B cell (primary cell): ENCODE measurements around the gene SIAH3. TPM values are rescaled to one million over a fixed set of nuclear protein-coding genes. Genes with fewer than 3 reads are reported as not detected.

Experiments
- ATAC-seq: fragments of 200-7000 bp; cut with Tn5 transposase; one replicate; pipeline ENCODE4 v1.10.0; 2021; ENCODE audit warnings: low read depth, mild to moderate bottlenecking, moderate number of reproducible peaks, moderate library complexity
- CTCF ChIA-PET: fragments of 350-600 bp; sonication (Branson Sonifier 250); formaldehyde crosslinking; loops from one replicate; lab custom pipeline; 2021; ENCODE audit warnings: antibody characterized with exemption, inconsistent platforms; lab: Charles Lee
- POLR2A ChIA-PET: fragments of 350-600 bp; sonication (Branson Sonifier 250); formaldehyde crosslinking; loops from one replicate; lab custom pipeline; 2021; ENCODE audit warnings: antibody characterized with exemption; lab: Charles Lee
- DNase-seq: peaks from one replicate; pipeline ENCODE4 v3.0.0; 2013
- H2AFZ ChIP-seq: 2 replicates; pipeline ENCODE4 v1.6.1; 2012; ENCODE audit warnings: mild to moderate bottlenecking, low read depth, low read length; ENCODE audit not compliant: insufficient read depth, poor library complexity, severe bottlenecking
- H3K27ac ChIP-seq, 2 donors: 1 replicate in 1 of 2; 2 replicates in 1 of 2; pipeline ENCODE4 v1.5.1; 2012 to 2013; ENCODE audit warnings: low read length in 2 of 2, mild to moderate bottlenecking in 2 of 2, moderate library complexity in 1 of 2
- H3K27me3 ChIP-seq, 4 experiments: fragments of 200-600 bp in 1 of 4; sonication (generic) in 1 of 4; replicated peaks in 1 of 4; 1 replicate in 2 of 4; 2 replicates in 2 of 4; pipeline versions ENCODE4 v1.6.1 to v1.7.0; 2013 to 2016; ENCODE audit warnings: low read length in 3 of 4, mild to moderate bottlenecking in 2 of 4, mixed read lengths in 1 of 4, moderate library complexity in 1 of 4; ENCODE audit not compliant: insufficient read depth in 4 of 4, control insufficient read depth in 3 of 4; ENCODE audit errors: control extremely low read depth in 1 of 4
- H3K36me3 ChIP-seq, 2 experiments: replicated peaks in 1 of 2; 1 replicate in 1 of 2; 2 replicates in 1 of 2; pipeline versions ENCODE4 v1.6.1 to v1.7.1; 2013; ENCODE audit warnings: low read length in 1 of 2; ENCODE audit not compliant: insufficient read depth in 2 of 2, control insufficient read depth in 1 of 2; ENCODE audit errors: control extremely low read depth in 1 of 2, extremely low read depth in 1 of 2
- H3K4me1 ChIP-seq, 2 donors: fragments of 200-600 bp in 1 of 2; sonication (generic) in 1 of 2; 1 replicate in 1 of 2; 2 replicates in 1 of 2; pipeline versions ENCODE4 v1.5.1 to v1.6.1; 2013 to 2017; ENCODE audit warnings: low read length in 2 of 2; ENCODE audit not compliant: control insufficient read depth in 2 of 2, insufficient read depth in 2 of 2
- H3K4me2 ChIP-seq: replicated peaks from 2 replicates; pipeline ENCODE3; 2012; ENCODE audit warnings: mild to moderate bottlenecking, low read depth, low read length; ENCODE audit not compliant: poor library complexity, severe bottlenecking
- H3K4me3 ChIP-seq, 5 experiments: fragments of 200-600 bp in 1 of 5; sonication (generic) in 1 of 5; 1 replicate in 3 of 5; 2 replicates in 2 of 5; pipeline versions ENCODE4 v1.5.1 to v1.7.0; 2011 to 2016; ENCODE audit warnings: low read length in 4 of 5, mild to moderate bottlenecking in 4 of 5, low read depth in 2 of 5, control low read depth in 1 of 5, moderate library complexity in 1 of 5; ENCODE audit not compliant: insufficient read depth in 1 of 5; ENCODE audit errors: control extremely low read depth in 1 of 5, extremely low read depth in 1 of 5
- H3K79me2 ChIP-seq: fragments of 200-600 bp; sonication (generic); one replicate; pipeline ENCODE4 v1.6.0; 2016; ENCODE audit warnings: low read length; ENCODE audit not compliant: control insufficient read depth, insufficient read depth
- H3K9ac ChIP-seq: fragments of 200-600 bp; sonication (generic); 2 replicates; pipeline ENCODE4 v1.6.1; 2017; ENCODE audit warnings: mild to moderate bottlenecking, low read length, moderate library complexity
- H3K9me3 ChIP-seq, 3 donors: one replicate each; pipeline versions ENCODE4 v1.6.1 to v1.7.1; 2013; ENCODE audit warnings: low read length in 2 of 3; ENCODE audit not compliant: control insufficient read depth in 2 of 3, insufficient read depth in 1 of 3; ENCODE audit errors: control extremely low read depth in 1 of 3
- H4K20me1 ChIP-seq: 2 replicates; pipeline ENCODE4 v1.6.0; 2012; ENCODE audit warnings: mild to moderate bottlenecking, low read length; ENCODE audit not compliant: insufficient read depth, control insufficient read depth, poor library complexity, severe bottlenecking
- H3K27ac Mint-ChIP-seq: one replicate; pipeline ENCODE4 v1.8.0; 2021; ENCODE audit warnings: mixed read lengths
- H3K27me3 Mint-ChIP-seq: one replicate; pipeline ENCODE4 v1.8.0; 2021; ENCODE audit warnings: mixed read lengths
- H3K4me1 Mint-ChIP-seq: one replicate; pipeline ENCODE4 v1.8.0; 2021; ENCODE audit warnings: mixed read lengths
- H3K4me3 Mint-ChIP-seq: one replicate; pipeline ENCODE4 v1.8.0; 2021; ENCODE audit warnings: mixed read lengths
- H3K9me3 Mint-ChIP-seq: one replicate; pipeline ENCODE4 v1.8.0; 2022; ENCODE audit warnings: mixed read lengths; ENCODE audit not compliant: insufficient read depth
- CTCF ChIP-seq: fragments of 200-600 bp; IDR thresholded peaks from one replicate; pipeline ENCODE4 v1.8.0; 2022; ENCODE audit warnings: antibody characterized with exemption, mild to moderate bottlenecking
- EZH2 ChIP-seq: IDR thresholded peaks from 2 replicates; pipeline ENCODE4 v1.6.1; 2012; ENCODE audit warnings: borderline replicate concordance, low read depth, mild to moderate bottlenecking, moderate library complexity, low read length; ENCODE audit not compliant: insufficient read depth, poor library complexity, severe bottlenecking
- WGBS: methylation state at CpG from one replicate; pipeline ENCODE4 v1.1.5; 2013; ENCODE audit warnings: missing lambda C conversion rate; ENCODE audit not compliant: insufficient coverage; 5-methylcytosine and 5-hydroxymethylcytosine counted together
- intact Hi-C: fragments of 100-400 bp; cut with micrococcal nuclease; formaldehyde crosslinking; loops from one replicate; pipeline ENCODE4 v1.10.0; 2022
- polyA plus RNA-seq: library from polyadenylated mRNA; depleted of rRNA; stranded (reverse); fragments of >200 nt; gene quantifications from 2 replicates; pipeline ENCODE4 v1.2.3, GENCODE V29; 2012
- total RNA-seq, 2 donors: library from RNA; stranded (reverse); fragments of 120-200 nt in 1 of 2; gene quantifications; 1 replicate in 1 of 2; 2 replicates in 1 of 2; pipeline versions ENCODE4 v1.2.3 to v1.2.4, GENCODE V29; 2013 to 2022

SIAH3 gene
- total and polyA plus RNA-seq, 2 donors (not counting 1 experiment from before 2014, with no cell fraction given), result not detected

- H4K20me1 ChIP-seq, result no peaks in the 10 kb centered on the region
- H3K27ac ChIP-seq, result no peak overlapping the region
- WGBS, result 82% methylated on average over 1 of the region's 3 CpGs
- H2AFZ ChIP-seq, result no peak overlapping the region
- Mint-ChIP-seq H3K9me3 (no peaks in the 10 kb centered on the region), H3K4me1 (no peaks in the 10 kb centered on the region), H3K4me3 (no peak overlapping the region), H3K27me3 (peaks cover 16% of the 10 kb centered on the region), H3K27ac (no peak overlapping the region)
- H3K9me3 ChIP-seq, result no peaks in the 10 kb centered on the region
- TF ChIP-seq CTCF (no peak), EZH2 (no peak)
- no peak overlapping the region for H3K4me2 ChIP-seq
- intact Hi-C loops, result no loop called here
- H3K4me1 ChIP-seq, result no peaks in the 10 kb centered on the region
- no peak for DNase-seq
- POLR2A ChIA-PET, result no interaction called here
- CTCF ChIA-PET, result no interaction called here
- H3K27me3 ChIP-seq, result no peaks in the 10 kb centered on the region
- H3K9ac ChIP-seq, result no peak overlapping the region
- no peaks in the 10 kb centered on the region for H3K79me2 ChIP-seq
- no peaks in the 10 kb centered on the region for H3K36me3 ChIP-seq
- no peak for ATAC-seq
- no peak overlapping the region for H3K4me3 ChIP-seq
These were observed 101.0 kb downstream of the SIAH3 start for GRCh38 chr13:45750566-45750965.

GRCh38 chr13:45748941-45749759 is 102.4 kb downstream of the SIAH3 start:
- ATAC-seq (no peak), DNase-seq (no peak)
- no peak overlapping the region for H3K4me3 Mint-ChIP-seq
- Histone ChIP-seq H3K4me3 (no peak overlapping the region), H3K27ac (no peak overlapping the region), H3K4me2 (no peak overlapping the region), H3K4me1 (no peaks in the 10 kb centered on the region), H3K27me3 (peaks cover 0 to 2% (median 0%) of the 10 kb centered on the region in 4 experiments), H4K20me1 (no peaks in the 10 kb centered on the region), H3K9me3 (no peaks in the 10 kb centered on the region), H2AFZ (no peak overlapping the region), H3K9ac (no peak overlapping the region), H3K79me2 (no peaks in the 10 kb centered on the region), H3K36me3 (no peaks in the 10 kb centered on the region)
- H3K27me3 Mint-ChIP-seq, result peaks cover 19% of the 10 kb centered on the region
- intact Hi-C loops, result no loop called here
- POLR2A ChIA-PET, result no interaction called here
- TF ChIP-seq CTCF, result no peak
- no peak for TF ChIP-seq EZH2
- CTCF ChIA-PET, result interaction anchor here (0.6 kb wide), 1 partner anchor 539 kb away, joined by 4 read pairs; no protein-coding TSS in a partner anchor
- H3K4me1 Mint-ChIP-seq, result no peaks in the 10 kb centered on the region
- no peak overlapping the region for H3K27ac Mint-ChIP-seq
- WGBS, result 90% methylated on average over 7 of the region's 13 CpGs
- no peaks in the 10 kb centered on the region for H3K9me3 Mint-ChIP-seq
